ENCODE results near the gene PDZRN3. TPM values are rescaled to one million over a fixed set of nuclear protein-coding genes. Genes with fewer than 3 reads are reported as not detected.

Gene PDZRN3
- total RNA-seq, 1 experiment from 2014 or later, result 0.17 TPM

- Histone ChIP-seq H3K79me2 (ENCODE audit: insufficient read depth, low read length) (no peaks in the 10 kb centered on the region), H3K4me3 (replicated peaks in 1 of 2; ENCODE audit: low read depth in 1 of 2, low read length in 2 of 2) (no peak overlapping the region), H4K20me1 (ENCODE audit: insufficient read depth) (no peaks in the 10 kb centered on the region), H3K9me2 (ENCODE audit: insufficient read depth) (no peaks in the 10 kb centered on the region), H2AFZ (ENCODE audit: low read depth, low read length, poor library complexity, severe bottlenecking) (no peak overlapping the region), H3K4me1 (ENCODE audit: control insufficient read depth in 1 of 2, insufficient read depth in 2 of 2, low read length in 2 of 2) (no peaks in the 10 kb centered on the region), H3K4me2 (ENCODE audit: low read length) (no peak overlapping the region), H3K27me3 (ENCODE audit: insufficient read depth, low read length) (no peaks in the 10 kb centered on the region), H3K36me3 (ENCODE audit: control insufficient read depth in 1 of 2, insufficient read depth in 2 of 2, low read length in 2 of 2) (no peaks in the 10 kb centered on the region), H3K9ac (ENCODE audit: low read length) (no peak overlapping the region), H3K27ac (ENCODE audit: low read depth, low read length) (no peak overlapping the region), H3K9me3 (ENCODE audit: control insufficient read depth in 1 of 2, insufficient read depth in 1 of 2, low read depth in 1 of 2, low read length in 2 of 2) (no peaks in the 10 kb centered on the region; a peak in 1 of 4 replicates)
- DNase-seq (ENCODE audit: low read depth, low spot score) (no peak), ATAC-seq (no peak)
- intact Hi-C loops (cut with micrococcal nuclease), result no loop called here
- no peak for TF ChIP-seq REST (IDR thresholded peaks at IDR 0.05; ENCODE audit: low read depth)
- ChIA-PET CTCF (no interaction called here), RAD21 (ENCODE audit: low non-redundant PET in 1 of 2, low total read pairs in 2 of 2, uncharacterized antibody in 2 of 2, unreplicated experiment in 2 of 2) (no interaction called here), POLR2A (no interaction called here)
- no TSS peak for BruUV-seq (replicated peaks)
Observed at GRCh38 chr3:73599605-73600004, 25.1 kb downstream of the PDZRN3 start.

- H2AFZ ChIP-seq (ENCODE audit: low read depth, low read length, poor library complexity, severe bottlenecking), result no peak overlapping the region
- intact Hi-C loops (cut with micrococcal nuclease), result no loop called here
- no peak for DNase-seq (ENCODE audit: low read depth, low spot score)
- H3K9ac ChIP-seq (ENCODE audit: low read length), result no peak overlapping the region
- no peak overlapping the region for H3K4me3 ChIP-seq (replicated peaks in 1 of 2; ENCODE audit: low read depth in 1 of 2, low read length in 2 of 2)
- H3K4me2 ChIP-seq (ENCODE audit: low read length), result no peak overlapping the region
- H3K27me3 ChIP-seq (ENCODE audit: insufficient read depth, low read length), result no peaks in the 10 kb centered on the region
- H3K4me1 ChIP-seq (ENCODE audit: control insufficient read depth in 1 of 2, insufficient read depth in 2 of 2, low read length in 2 of 2), result no peaks in the 10 kb centered on the region
- H3K79me2 ChIP-seq (ENCODE audit: insufficient read depth, low read length), result no peaks in the 10 kb centered on the region
- no peak for ATAC-seq
- H3K9me3 ChIP-seq (ENCODE audit: control insufficient read depth in 1 of 2, insufficient read depth in 1 of 2, low read depth in 1 of 2, low read length in 2 of 2), result no peaks in the 10 kb centered on the region; a peak in 1 of 4 replicates
- H4K20me1 ChIP-seq (ENCODE audit: insufficient read depth), result no peaks in the 10 kb centered on the region
- H3K9me2 ChIP-seq (ENCODE audit: insufficient read depth), result no peaks in the 10 kb centered on the region
- H3K36me3 ChIP-seq (ENCODE audit: control insufficient read depth in 1 of 2, insufficient read depth in 2 of 2, low read length in 2 of 2), result no peaks in the 10 kb centered on the region
- CTCF ChIA-PET, result no interaction called here
- RAD21 ChIA-PET (ENCODE audit: low non-redundant PET in 1 of 2, low total read pairs in 2 of 2, uncharacterized antibody in 2 of 2, unreplicated experiment in 2 of 2), result no interaction called here
- POLR2A ChIA-PET, result no interaction called here
- no TSS peak for BruUV-seq (replicated peaks)
- H3K27ac ChIP-seq (ENCODE audit: low read depth, low read length), result no peak overlapping the region
- TF ChIP-seq SIN3A (IDR thresholded peaks at IDR 0.05; ENCODE audit: low read depth) (no peak), MAX (IDR thresholded peaks at IDR 0.05) (no peak), TCF7L2 (IDR thresholded peaks at IDR 0.05; ENCODE audit: borderline replicate concordance, extremely low read depth, insufficient read depth, insufficient read length) (no peak), SRF (IDR thresholded peaks at IDR 0.05; ENCODE audit: low read depth) (no peak), YY1 (IDR thresholded peaks at IDR 0.05; ENCODE audit: extremely low read depth, insufficient replicate concordance, low read depth, low read length) (no peak), EZH2phosphoT487 (IDR thresholded peaks at IDR 0.05; ENCODE audit: borderline replicate concordance) (no peak), EGR1 (IDR thresholded peaks at IDR 0.05; ENCODE audit: low read depth) (no peak), POLR2A (IDR thresholded peaks at IDR 0.05; ENCODE audit: borderline replicate concordance, extremely low read depth, insufficient read depth, insufficient read length) (no peak), ZNF274 (IDR thresholded peaks at IDR 0.05; ENCODE audit: low read depth, low read length) (no peak), ZBTB33 (IDR thresholded peaks at IDR 0.05; ENCODE audit: extremely low read depth, insufficient replicate concordance, low read length) (no peak), CTCF (IDR thresholded peaks at IDR 0.05 in 2 of 3, conservative IDR thresholded peaks at IDR 0.05 in 1 of 3; ENCODE audit: borderline replicate concordance in 1 of 3, insufficient read depth in 1 of 3, low read depth in 2 of 3, low read length in 2 of 3) (no peak), EZH2 (IDR thresholded peaks at IDR 0.05) (no peak)
Observed at GRCh38 chr3:73597476-73597875, 27.3 kb downstream of the PDZRN3 start.

Measured in HCT116 (cell line).